ENCODE data around the gene ARIH1. TPM values are rescaled to one million over a fixed set of nuclear protein-coding genes. Genes with fewer than 3 reads are reported as not detected.

The ARIH1 gene
- total RNA-seq (2014; rRNA removed), result 63.0 and 75.0 TPM in 2 replicates
- percentile 88 among the genes with signal in this experiment for Bru-seq, nascent RNA
- BruChase-seq, experiment 1, labeled RNA remaining after a 6-hour chase, result percentile 80 among the genes with signal in this experiment
- percentile 86 among the genes with signal in this experiment for BruChase-seq, experiment 2, labeled RNA remaining after a 2-hour chase
- long read RNA-seq, full-length matches to known transcripts, result 21 of 28 reads
- long read RNA-seq, partial matches to known transcripts, result 1 of 28 reads
- long read RNA-seq, other reads (novel, unspliced or antisense), result 6 of 28 reads

GRCh38 chr15:72473614-72474465 lies at the start of gene ARIH1:
Gene ARIH1, plus strand, starts transcription at chr15:72474330. Its CDS starts 310 bp downstream, at chr15:72474640.
- intact Hi-C loops (cut with micrococcal nuclease), result loop anchor here (1.0 to 10.0 kb wide), 4 partner anchors 111 to 249 kb away; partner anchors contain the start of genes BBS4 and HIGD2B
- BruUV-seq (replicated peaks), result TSS peak; percentile 90
- peak; percentile 93 for DNase-seq
- peak; percentile 82 for ATAC-seq
- peaks cover 38% of the 10 kb centered on the region for H4K20me1 ChIP-seq (ENCODE audit: low read length)
- TF ChIP-seq CTCF (conservative IDR thresholded peaks at IDR 0.05; ENCODE audit: low read depth, low read length) (peak; percentile 56), EZH2 (IDR thresholded peaks at IDR 0.05; ENCODE audit: low read length, unreplicated experiment) (no peak)
- H3K27ac ChIP-seq (ENCODE audit: low read length), result peak within 1 kb of the TSS; percentile 93
- peaks cover 18% of the 10 kb centered on the region for H3K4me1 ChIP-seq (ENCODE audit: insufficient read depth, low read length)
- peaks cover 14% of the 10 kb centered on the region for H3K36me3 ChIP-seq (ENCODE audit: low read depth, low read length)
- peak within 1 kb of the TSS; percentile 99 for H3K9ac ChIP-seq (ENCODE audit: low read length)
- peak within 1 kb of the TSS; percentile 88 for H2AFZ ChIP-seq (ENCODE audit: low read length)
- H3K4me3 ChIP-seq (ENCODE audit: low read length), result peak within 1 kb of the TSS; percentile 98
- POLR2A ChIA-PET (ENCODE audit: unreplicated experiment), result interaction anchor here (0.6 kb wide), 1 partner anchor 125 kb away, joined by 7 read pairs; no protein-coding TSS in a partner anchor
- no peaks in the 10 kb centered on the region for H3K27me3 ChIP-seq (ENCODE audit: low read length)
- H3K79me2 ChIP-seq (ENCODE audit: low read length), result peaks cover 46% of the 10 kb centered on the region
- H3K4me2 ChIP-seq (ENCODE audit: low read length), result peak within 1 kb of the TSS; percentile 95
- H3K9me2 ChIP-seq (replicated peaks; ENCODE audit: low read length), result no peaks in the 10 kb centered on the region
- no peaks in the 10 kb centered on the region for H3K9me3 ChIP-seq (ENCODE audit: low read length)
- H3F3A ChIP-seq (ENCODE audit: low read length, unreplicated experiment), result no peaks in the 10 kb centered on the region
- CTCF ChIA-PET, result no interaction called here

- no peaks in the 10 kb centered on the region for H3K36me3 ChIP-seq (ENCODE audit: low read depth, low read length)
- no peaks in the 10 kb centered on the region for H3F3A ChIP-seq (ENCODE audit: low read length, unreplicated experiment)
- no peaks in the 10 kb centered on the region for H3K4me1 ChIP-seq (ENCODE audit: insufficient read depth, low read length)
- intact Hi-C loops (cut with micrococcal nuclease), result no loop called here
- H3K4me3 ChIP-seq (ENCODE audit: low read length), result no peak overlapping the region
- TF ChIP-seq EZH2 (IDR thresholded peaks at IDR 0.05; ENCODE audit: low read length, unreplicated experiment), result no peak
- TF ChIP-seq CTCF (conservative IDR thresholded peaks at IDR 0.05; ENCODE audit: low read depth, low read length), result no peak
- no peak for TF ChIP-seq EZH2phosphoT487 (IDR thresholded peaks at IDR 0.05; ENCODE audit: borderline replicate concordance, low read length)
- H2AFZ ChIP-seq (ENCODE audit: low read length), result no peak overlapping the region
- no peaks in the 10 kb centered on the region for H3K27me3 ChIP-seq (ENCODE audit: low read length)
- no peak for DNase-seq
- CTCF ChIA-PET, result no interaction called here
- BruUV-seq (replicated peaks), result no TSS peak
- POLR2A ChIA-PET (ENCODE audit: unreplicated experiment), result no interaction called here
- no peaks in the 10 kb centered on the region for H3K9me3 ChIP-seq (ENCODE audit: low read length)
- no peak overlapping the region for H3K27ac ChIP-seq (ENCODE audit: low read length)
- H3K9ac ChIP-seq (ENCODE audit: low read length), result no peak overlapping the region
- no peaks in the 10 kb centered on the region for H4K20me1 ChIP-seq (ENCODE audit: low read length)
- no peaks in the 10 kb centered on the region for H3K79me2 ChIP-seq (ENCODE audit: low read length)
- H3K9me2 ChIP-seq (replicated peaks; ENCODE audit: low read length), result no peaks in the 10 kb centered on the region
- ATAC-seq, result no peak
- H3K4me2 ChIP-seq (ENCODE audit: low read length), result no peak overlapping the region
Observed at GRCh38 chr15:72426753-72427152, 47.4 kb upstream of the ARIH1 start.
